HG02884 (cell line): ENCODE results near the gene CEMIP.
"Not testable (repeated sequence)": the region's sequence is repeated elsewhere in the genome, so short reads cannot be mapped to it uniquely, and the experiment has no call there.

Experiments used
- ATAC-seq: cut with Tn5 transposase; IDR thresholded peaks from one replicate; pipeline ENCODE4 v1.9.1; 2021; ENCODE audit warnings: mild to moderate bottlenecking, moderate library complexity; ENCODE audit not compliant: unreplicated experiment

Gene CEMIP

DNA sequence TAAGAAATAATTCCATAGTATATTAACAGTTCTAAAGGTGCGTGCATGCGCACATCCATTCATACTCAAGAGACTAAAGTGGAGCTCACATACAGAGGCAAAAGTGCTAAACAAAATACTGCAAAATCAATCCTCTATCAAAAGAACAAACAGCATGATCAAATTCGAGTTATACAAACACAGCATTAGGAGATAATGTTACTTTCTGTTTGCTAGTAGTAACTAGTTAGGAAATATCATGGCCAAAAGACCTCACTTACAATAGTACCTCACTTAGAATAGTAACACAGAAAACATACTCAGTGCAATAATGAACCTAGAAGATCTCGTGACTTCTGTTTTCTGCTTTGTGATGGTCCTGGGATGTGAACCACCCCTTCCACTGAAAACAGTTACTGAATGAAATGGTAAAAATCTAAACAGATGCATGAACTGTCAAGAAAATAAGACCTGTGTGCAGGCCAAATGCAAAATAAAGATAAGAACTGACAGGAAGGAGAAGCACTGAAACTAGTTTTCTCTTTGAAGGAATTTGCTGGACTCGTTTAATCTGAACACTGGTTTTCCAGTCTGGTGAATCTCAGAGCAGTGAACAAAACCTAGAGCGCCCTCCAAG is 20.9 kb upstream of the CEMIP start:
- ATAC-seq, result no peak

DNA sequence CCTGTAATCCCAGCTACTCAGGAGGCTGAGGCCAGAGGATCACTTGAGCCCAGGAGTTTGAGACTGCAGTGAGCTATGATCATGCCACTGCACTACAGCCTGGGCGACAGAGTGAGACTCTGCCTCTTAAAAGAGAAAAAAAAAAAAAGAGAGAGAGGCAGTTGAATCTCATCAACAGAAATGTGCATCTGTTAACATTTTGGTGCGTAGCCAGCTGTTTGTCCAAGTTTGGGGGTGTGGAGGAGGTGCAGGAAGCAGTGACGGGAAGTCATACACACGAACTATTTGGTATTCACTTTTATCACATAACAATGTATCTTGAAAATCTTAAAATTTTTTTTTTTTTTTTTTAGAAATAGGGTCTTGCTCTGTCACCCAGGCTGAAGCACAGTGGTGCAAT is 18.2 kb upstream of the CEMIP start:
- no peak for ATAC-seq

DNA sequence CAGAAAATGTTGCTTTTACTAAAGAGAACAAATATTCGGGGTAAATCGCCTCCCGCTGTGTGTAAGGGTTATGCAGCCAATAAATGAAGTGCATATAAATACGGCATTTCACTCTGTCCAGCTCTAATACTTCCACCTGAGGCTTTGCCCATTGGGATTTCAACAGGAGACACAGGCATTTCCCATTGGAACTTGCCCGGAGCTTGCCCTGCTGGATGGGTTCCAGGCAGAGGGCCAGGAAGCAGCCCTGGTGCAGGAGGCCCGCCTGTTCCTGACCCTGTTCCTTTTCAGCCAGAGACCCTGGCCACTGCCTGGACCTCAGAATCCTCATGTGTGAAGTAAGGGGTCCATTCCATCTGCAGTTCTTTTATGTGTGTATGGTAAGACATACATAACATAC is 17.4 kb upstream of the CEMIP start:
- no peak for ATAC-seq

DNA sequence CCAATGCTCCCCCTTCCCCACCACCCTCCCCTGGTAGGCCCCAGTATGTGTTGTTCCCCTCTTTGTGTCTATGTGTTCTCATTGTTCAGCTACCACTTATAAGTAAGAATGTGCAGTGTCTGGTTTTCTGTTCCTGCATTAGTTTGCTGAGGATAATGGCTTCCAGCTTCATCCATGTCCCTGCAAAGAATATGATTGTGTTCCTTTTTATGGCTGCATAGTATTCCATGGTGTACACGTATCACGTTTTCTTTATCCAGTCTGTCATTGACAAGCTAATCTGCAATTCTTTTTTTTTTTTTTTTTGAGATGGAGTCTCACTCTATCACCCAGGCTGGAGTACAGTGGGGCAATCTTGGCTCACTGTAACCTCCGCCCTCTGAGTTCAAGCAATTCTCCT is 15.9 kb upstream of the CEMIP start:
- ATAC-seq, result not testable (repeated sequence)

DNA sequence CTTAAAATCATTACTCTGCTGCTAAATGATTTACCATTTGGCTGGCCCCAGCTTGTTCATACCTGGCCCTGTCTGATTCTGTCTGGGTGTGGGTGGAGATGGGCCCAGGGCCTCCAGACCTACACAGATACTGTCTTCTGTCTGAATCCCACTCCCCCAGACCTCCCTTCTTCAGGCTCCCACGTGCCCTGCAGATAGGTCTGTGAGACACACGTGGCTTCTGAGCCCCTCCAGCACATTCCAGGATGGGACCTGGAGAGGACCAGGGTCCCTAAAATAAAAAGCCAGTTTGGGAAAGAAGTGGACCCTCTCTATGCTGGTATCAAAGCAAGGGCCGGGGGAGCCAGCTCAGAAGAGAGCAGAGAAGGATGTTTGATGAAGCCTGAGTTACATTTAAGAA is 14.6 kb upstream of the CEMIP start:
- no peak for ATAC-seq

DNA sequence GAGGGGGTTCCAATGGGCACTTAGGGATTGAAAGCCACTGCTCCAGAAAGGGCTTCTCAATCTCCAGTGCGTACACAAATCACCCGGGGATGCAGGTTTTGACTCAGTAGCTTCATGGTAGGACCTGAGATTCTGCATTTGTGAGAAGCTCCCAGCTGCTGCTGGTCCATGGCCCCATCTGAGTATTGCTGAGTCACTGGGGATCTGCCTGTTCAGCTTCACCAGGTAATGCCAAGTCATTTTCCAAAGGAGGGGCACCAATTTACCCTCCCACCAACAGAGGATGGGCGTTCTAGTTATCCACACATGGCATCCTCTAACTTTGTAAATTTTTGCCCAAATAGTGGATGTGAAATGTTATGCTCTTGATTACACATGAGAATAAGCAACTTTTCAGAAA is 12.9 kb upstream of the CEMIP start:
- ATAC-seq, result no peak

DNA sequence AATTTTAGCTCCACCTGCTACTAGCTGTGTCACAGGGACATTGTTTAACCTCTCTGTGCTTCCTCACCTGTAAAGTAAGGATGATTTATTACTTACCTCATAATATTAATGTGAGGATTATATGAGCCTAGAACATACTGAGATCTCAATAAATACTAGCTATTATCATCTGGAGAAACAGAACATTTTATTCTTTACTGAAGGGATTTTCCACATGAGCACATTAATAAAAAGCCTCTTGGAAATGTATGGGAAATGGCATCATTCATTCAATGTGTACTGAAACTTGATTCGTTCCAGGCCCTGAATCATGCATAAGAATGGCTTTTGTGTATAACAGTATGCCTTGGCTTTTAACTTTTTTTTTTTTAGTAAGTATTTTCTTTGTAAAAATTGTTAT is 11.0 kb upstream of the CEMIP start:
- no peak for ATAC-seq

DNA sequence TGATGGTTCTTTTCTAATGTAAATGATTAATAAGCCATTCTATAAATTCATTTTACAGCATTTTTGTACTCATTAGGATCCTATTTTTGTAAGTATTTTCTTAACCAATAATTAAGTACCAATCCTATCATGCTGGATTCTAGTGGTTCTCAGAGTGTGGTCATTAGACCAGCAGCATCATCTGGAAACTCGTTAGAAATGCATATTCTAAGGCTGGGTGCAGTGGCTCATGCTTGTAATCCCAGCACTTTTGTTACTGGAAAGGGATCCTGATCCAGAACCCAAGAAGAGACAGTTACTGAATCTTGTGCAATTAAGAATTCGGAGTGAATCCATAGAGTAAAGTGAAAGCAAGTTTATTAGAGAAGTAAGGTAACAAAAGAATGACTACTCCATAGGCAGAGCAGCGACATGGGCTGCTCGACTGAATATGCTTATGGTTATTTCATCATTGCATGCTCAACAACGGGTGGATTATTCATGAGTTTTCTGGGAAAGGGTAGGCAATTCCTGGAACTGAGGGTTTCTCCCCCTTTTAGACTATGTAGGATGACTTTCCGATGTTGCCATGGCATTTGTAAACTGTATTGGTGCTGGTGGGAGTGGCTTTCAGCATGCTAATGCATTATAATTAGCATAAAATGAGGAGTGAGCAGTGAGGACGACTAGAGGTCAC is 9.9 kb upstream of the CEMIP start:
- no peak for ATAC-seq

DNA sequence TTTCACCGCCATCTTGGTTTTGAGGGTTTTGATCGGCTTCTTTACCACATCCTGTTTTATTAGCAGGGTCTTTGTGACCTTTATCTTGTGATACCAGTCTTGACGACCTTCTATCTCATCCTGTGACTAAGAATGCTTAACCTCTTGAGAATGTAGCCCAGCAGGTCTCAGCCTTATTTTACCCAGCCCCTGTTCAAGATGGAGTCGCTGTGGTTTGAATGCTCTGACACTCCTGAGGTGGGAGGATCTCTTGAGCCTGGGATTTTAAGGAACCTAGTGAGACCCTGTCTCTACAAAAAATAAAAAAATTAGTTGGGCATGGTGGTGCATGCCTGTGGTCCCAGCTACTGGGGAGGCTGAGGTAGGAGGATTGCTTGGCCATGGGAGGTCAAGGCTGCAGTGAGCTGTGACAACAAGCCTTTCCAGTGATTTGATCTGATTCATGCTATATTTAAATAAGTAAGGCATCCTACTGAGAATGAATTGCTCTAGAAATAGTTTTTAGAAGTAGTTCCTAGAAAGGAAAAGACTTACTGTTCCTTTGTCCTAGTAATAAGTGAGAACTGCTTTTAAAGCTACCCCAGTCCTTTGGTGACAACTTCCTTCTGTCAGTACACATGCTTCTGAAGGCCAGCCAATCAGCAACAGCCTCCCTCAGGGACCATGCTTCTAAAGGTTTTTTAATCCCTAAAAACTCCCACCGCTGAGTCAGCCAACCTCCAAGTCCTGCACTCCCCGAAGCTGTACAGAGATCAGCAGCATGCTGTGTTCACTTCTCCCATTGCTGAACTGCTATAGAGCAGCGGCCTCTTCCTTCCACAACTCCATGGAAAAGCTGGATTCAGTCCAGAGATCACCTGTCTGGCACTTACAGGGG is 9.1 kb upstream of the CEMIP start:
- ATAC-seq, result no peak

DNA sequence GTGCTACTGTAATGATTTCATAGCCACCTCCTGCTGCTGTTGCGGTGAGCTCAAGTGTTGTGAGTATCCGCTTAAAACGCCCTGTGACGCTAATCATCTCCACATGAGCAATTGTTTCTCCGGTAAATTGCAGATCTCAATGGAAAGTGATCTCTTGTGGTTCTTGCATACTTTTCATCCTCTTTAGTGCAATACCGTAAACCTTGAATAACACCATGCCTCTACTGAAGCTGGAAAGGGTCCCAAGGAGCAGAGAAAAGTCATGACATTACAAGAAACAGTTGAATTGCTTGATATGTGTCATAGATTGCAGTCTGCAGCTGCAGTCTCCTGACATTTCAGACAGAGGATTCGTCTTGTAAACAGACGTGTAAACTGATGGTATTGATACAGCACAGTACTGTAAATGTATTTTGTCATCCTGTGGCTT is 6.0 kb upstream of the CEMIP start:
- ATAC-seq, result no peak

DNA sequence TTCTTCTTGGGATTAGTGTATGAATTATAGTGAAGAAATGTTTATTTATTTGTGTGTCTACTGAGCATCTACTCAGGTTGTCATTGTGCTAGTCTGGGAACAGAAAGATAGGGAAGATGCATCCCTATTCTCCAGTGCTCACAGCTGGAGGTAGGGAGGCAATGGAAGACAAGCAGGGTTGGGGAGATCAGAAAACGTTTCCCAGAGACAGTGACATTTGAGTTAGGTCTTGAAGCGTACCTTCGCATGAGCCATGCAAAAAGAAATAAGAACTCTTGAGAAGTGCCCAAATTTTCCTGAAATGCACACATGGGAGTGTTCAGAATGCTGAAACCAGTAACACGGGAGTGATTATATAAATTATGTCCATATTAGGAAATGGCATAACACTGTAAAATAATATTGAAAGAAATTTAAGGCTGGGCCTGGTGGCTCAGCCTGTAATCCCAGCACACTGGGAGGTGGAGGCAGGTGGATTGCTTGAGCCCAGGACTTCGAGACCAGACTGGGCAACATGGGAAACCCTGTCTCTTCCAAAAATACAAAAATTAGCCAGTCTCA is 5.3 kb upstream of the CEMIP start:
- ATAC-seq, result no peak

DNA sequence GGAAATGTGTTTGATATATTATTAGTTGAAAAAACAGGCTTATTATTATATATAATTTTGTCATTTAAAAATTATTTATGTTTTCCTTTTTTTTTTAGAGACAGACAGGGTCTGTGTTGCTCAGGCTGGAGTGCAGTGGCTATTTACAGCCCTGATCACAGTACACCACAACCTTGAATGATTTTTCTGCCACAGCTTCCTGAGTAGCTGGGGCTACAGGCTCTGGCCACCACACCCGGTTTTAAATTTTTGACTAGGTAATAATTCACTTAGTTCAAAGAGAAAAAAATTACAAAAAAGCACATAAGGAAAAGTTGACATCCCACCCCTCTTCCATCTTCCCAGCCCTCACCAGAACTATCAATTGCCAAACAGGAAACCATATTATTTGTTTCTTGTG is 4.7 kb upstream of the CEMIP start:
- ATAC-seq, result no peak

DNA sequence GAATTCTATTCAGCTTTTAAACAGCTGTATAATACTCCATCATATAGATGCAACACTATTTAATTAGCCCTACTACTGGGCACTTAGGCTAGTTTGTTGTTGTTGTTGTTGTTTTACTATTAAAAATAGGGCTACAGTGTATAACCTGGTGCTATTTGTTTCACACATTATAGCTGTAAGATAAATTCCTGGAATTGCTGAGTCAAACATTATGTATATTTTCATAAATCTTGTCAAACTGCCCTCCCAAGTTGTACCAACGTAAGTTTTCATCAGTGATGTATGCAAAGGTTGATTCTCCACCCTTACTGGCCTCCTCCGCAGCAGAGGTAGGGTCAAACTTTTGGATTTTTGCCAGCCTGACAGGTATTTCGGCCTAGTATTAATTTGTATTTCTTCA is 3.8 kb upstream of the CEMIP start:
- ATAC-seq, result no peak

DNA sequence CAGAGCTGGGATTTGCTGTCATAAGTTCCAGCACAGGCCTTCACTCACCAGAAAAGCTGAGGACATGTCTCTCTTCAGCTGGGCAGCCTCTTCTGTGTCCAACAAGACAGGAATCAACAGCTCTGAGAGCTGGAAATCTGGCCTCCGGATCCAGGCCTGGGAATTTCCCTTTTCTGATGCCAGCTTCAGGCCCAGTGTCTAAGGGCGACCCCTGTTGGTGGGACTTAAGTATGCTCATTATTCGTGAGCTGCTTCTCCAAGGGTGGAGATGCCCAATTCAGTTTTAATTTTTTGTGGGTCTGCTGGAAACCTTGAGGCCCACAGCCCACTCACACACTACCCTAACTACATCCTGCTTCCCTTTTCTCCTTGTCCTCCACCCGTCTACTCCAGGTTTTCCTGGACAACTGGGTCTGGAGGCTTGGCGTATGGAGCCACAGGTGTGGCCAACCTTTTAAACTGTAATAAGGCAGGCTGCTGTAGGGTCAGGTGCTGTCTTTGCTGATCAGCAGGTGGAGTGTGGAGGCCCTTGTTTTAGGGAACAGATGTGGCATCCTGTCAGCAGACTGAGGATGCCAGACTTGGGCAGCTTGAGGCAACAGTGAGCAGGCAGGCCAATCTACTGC is 2.6 kb upstream of the CEMIP start:
- ATAC-seq, result no peak

DNA sequence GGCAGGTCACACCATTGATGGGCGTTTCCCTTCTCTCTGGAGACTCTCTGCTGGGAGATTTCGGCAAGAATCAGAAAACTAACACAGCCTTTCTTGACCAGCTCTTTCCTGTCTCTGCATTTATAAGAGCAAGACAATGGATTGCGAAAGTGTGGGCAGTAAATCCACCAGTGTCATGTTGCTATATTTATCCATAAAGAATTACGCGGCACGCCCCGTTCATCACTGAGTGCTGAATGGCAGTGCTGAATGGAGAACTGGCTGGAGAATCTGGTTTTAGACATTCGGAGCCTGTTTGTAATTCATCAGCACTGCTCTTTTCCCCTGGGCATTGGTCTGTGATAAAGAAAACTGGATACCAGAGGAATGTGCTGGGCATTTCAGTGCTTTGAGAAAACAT is 2.0 kb upstream of the CEMIP start:
- no peak for ATAC-seq

DNA sequence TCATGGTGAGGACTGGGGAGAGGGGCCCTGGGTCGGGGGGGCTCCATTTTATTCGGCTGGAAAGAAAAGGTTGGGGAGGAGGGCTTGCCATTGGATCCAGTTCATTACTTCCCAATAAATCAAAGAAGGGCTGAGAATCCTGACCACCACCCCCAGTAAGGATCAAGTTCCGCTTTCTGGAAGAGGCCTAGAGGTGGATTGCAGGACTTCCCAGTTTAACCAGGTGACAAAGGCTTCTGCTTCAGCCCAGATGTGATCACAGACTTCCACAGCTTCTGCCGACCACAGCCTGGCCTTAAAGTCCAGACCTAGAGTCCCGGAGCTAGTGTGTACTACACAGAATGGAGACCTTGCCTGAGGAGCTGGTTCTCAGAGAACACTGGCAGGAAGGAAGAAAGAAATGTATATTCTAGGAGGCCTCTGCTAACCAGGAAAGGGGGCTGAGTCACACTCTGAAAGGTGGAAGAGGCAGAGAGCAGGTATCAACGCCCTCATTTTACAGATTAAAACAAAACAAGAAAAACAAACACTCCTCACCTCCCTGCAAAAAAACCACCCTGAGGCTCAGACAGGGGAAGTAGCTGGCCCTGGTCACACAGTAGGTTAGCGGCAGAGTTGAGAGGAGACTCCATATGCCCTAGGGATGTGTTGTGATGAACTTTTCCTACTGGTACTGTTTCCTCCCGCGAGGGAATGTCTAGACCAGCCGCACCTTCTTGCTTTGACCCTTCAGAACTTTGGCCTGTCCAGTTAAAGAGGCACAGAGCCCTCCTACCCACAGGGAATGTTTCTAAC is 1.1 kb upstream of the CEMIP start:
- no peak for ATAC-seq

DNA sequence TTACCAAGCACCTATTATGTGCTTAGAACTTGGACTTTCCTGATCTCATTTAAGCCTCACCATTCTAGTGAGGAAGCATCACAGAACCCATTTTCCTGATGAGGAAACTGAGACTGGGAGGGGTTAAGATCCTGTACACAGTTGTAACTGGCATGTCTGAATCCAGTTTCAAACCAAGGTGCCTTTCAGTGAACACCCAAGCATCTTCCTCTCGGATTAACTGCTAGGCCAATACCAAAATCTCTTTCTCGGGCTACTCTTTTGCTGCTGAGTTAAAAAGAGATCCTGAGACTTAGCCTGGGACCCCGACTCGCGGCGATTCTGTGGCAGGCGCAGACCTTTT is 578 bp upstream of the CEMIP start:
- ATAC-seq, result no peak

DNA sequence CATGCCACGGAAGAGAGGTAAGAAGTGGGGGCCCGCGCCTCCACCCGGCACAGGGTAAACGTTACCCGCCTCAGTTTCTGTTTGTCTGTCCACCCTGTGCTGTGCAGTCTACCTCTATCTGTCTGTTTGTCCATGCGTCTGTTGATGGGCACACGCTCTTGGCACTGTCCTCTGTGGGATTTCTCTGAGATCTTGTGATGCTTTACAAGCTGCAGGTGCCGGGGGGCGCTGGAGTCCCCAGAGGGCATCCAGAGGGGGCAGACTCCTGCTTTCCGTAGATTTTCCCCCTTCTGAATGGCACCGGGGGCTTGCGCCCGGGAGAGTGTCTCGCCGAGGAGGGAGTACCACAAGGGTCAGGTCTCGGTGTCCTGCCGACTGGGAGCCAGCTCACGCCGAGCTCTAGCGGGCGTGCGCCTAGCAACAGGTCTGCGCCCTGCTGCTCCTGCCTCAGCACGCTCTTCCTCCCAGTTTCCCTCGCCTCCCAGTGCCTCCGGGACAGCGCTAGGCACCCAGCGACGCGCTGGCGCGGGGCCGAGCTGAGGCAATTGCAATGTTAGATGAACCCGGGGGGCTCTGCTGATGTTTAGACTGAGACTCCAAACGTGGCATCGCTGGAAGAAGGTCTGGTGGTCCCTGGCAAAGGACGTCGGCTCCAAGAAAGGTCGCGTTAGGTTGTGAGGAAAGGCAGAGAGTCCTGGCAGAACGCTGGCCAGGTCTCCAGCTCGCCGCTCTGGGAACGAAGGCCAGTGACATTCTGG is 667 bp downstream of the CEMIP start:
- no peak for ATAC-seq

DNA sequence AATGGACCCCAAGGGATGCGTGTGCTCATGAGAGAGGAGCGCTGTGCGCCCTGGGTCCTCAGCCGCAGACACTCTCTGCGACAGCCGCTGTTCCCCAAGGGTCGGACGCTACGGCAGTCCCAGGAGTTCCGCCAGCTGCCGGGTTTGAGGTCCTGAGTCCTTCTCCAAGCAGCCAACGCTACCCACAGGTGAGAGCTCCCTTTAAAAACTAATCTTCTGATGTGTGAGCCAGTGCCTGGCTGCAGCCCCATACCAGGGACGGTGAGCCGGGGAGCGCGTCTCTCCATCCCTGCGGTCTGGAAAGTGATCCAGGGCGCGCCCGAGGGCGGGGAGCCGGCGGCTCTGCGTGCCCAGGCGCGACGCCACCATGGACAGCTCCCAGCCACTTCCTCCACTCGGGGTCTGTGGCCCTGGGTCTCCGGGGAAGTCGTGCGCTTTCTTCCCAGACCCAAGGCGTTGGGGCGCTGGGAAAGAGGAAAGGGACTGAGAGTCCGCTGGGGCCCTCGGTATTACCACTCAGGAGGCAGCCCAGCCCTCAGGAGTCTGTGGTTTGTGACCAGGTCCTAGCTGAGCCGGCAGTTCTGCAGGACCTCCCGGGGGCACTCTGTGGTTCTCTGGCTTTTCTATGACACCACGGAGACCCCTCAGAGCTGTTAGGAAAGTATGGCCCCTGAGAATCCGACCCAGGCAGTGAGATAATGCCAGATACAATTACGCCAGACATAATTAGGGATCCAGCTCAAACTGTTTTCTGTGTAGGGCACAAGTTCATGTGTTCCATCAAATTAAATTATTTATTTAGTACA is 1.4 kb downstream of the CEMIP start:
- ATAC-seq, result no peak
